B cell (primary cell): ENCODE measurements around the gene MNX1.

Experiments used
- EZH2 ChIP-seq: IDR thresholded peaks from 2 replicates; pipeline ENCODE4 v1.6.1; 2012; ENCODE audit warnings: borderline replicate concordance, low read depth, mild to moderate bottlenecking, moderate library complexity, low read length; ENCODE audit not compliant: insufficient read depth, poor library complexity, severe bottlenecking
- TF ChIP-seq, protein P1 (sequence below): fragments of 200-600 bp; IDR thresholded peaks from one replicate; pipeline ENCODE4 v1.8.0; 2022; ENCODE audit warnings: antibody characterized with exemption, mild to moderate bottlenecking

DNA sequence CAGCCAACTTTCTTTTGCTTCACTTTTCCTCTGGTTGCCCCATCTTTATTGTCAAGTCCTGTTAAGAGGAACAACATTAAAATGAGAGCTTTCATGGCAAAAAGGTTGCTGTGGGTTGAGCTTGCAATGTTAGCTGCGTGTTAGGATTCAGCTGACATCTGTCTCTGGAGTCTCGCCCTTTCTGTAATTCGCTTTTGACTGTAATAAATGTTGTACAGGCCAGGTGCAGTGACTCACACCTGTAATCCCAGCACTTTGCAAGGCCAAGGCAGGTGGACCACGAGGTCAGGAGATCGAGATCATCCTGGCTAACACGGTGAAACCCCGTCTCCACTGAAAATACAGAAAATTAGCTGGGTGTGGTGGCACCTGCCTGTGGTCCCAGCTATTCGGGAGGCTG is 24.1 kb downstream of the MNX1 start:
- TF ChIP-seq, protein P1, sequence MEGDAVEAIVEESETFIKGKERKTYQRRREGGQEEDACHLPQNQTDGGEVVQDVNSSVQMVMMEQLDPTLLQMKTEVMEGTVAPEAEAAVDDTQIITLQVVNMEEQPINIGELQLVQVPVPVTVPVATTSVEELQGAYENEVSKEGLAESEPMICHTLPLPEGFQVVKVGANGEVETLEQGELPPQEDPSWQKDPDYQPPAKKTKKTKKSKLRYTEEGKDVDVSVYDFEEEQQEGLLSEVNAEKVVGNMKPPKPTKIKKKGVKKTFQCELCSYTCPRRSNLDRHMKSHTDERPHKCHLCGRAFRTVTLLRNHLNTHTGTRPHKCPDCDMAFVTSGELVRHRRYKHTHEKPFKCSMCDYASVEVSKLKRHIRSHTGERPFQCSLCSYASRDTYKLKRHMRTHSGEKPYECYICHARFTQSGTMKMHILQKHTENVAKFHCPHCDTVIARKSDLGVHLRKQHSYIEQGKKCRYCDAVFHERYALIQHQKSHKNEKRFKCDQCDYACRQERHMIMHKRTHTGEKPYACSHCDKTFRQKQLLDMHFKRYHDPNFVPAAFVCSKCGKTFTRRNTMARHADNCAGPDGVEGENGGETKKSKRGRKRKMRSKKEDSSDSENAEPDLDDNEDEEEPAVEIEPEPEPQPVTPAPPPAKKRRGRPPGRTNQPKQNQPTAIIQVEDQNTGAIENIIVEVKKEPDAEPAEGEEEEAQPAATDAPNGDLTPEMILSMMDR, result no peak
- TF ChIP-seq EZH2, result no peak
